Thoracic aorta (tissue), 2 donors: Measurements from ENCODE around the gene OXER1. TPM values are rescaled to one million over a fixed set of nuclear protein-coding genes. Genes with fewer than 3 reads are reported as not detected.

Experiments used
- ATAC-seq: fragments of 150-250 bp; one replicate; pipeline ENCODE4 v1.8.0; 2017; ENCODE audit warnings: low read depth; ENCODE audit not compliant: insufficient number of reproducible peaks, low FRiP score
- DNase-seq: peaks from one replicate; pipeline ENCODE4 v3.0.0-alpha.2; 2020; ENCODE audit warnings: low spot score
- H3K27ac ChIP-seq, 2 donors: fragments of 200-600 bp; sonication (generic); 1 replicate in 1 of 2; 2 replicates in 1 of 2; pipeline ENCODE4 v1.5.1; 2016; ENCODE audit warnings: mild to moderate bottlenecking in 2 of 2, moderate library complexity in 2 of 2
- H3K27me3 ChIP-seq: fragments of 200-600 bp; sonication (generic); replicated peaks from 2 replicates; pipeline ENCODE4 v1.6.0; 2016; ENCODE audit warnings: mild to moderate bottlenecking; ENCODE audit not compliant: insufficient read depth
- H3K36me3 ChIP-seq: fragments of 200-600 bp; sonication (generic); one replicate; pipeline ENCODE4 v1.5.1; 2016
- H3K4me1 ChIP-seq, 2 donors: fragments of 200-600 bp; sonication (generic); 1 replicate in 1 of 2; 2 replicates in 1 of 2; pipeline versions ENCODE4 v1.5.1 to v1.6.0; 2016; ENCODE audit warnings: low read depth in 2 of 2, mild to moderate bottlenecking in 1 of 2; ENCODE audit not compliant: control insufficient read depth in 1 of 2
- H3K4me3 ChIP-seq: fragments of 200-600 bp; sonication (generic); 2 replicates; pipeline ENCODE4 v1.5.1; 2016; ENCODE audit warnings: mild to moderate bottlenecking
- H3K9me3 ChIP-seq: fragments of 200-600 bp; sonication (generic); 2 replicates; pipeline ENCODE4 v1.5.1; 2016
- CTCF ChIP-seq: fragments of 200-600 bp; sonication (generic); IDR thresholded peaks from one replicate; pipeline ENCODE4 v1.5.1; 2019; ENCODE audit warnings: antibody characterized with exemption
- total RNA-seq, 2 donors: library from RNA; depleted of rRNA; stranded (reverse); fragments of >200 nt; gene quantifications; one replicate each; pipeline versions ENCODE4 v1.1.0 to v1.2.3, GENCODE V29; 2016

OXER1 gene
- total RNA-seq, 2 donors from 2014 or later: 4.6 to 5.8 TPM

- no peak for ATAC-seq
These were observed 45.3 kb upstream of the OXER1 start for GRCh38 chr2:42809131-42809818.

GRCh38 chr2:42808301-42808700, 44.4 kb upstream of the OXER1 start:
- no peak for TF ChIP-seq CTCF
- DNase-seq: no peak
- peaks cover 6 to 13% of the 10 kb centered on the region in 2 donors for H3K4me1 ChIP-seq
- no peaks in the 10 kb centered on the region for H3K27me3 ChIP-seq
- no peak overlapping the region for H3K4me3 ChIP-seq
- no peak overlapping the region for H3K27ac ChIP-seq
- H3K36me3 ChIP-seq: no peaks in the 10 kb centered on the region
- H3K9me3 ChIP-seq: no peaks in the 10 kb centered on the region
- ATAC-seq: no peak

More at GRCh38 chr2:42809131-42809818, 45.3 kb upstream of the OXER1 start:
- no peak for TF ChIP-seq CTCF
- H3K27me3 ChIP-seq: no peaks in the 10 kb centered on the region
- DNase-seq: no peak
- H3K4me1 ChIP-seq: peaks cover 6 to 13% of the 10 kb centered on the region in 2 donors
- no peaks in the 10 kb centered on the region for H3K9me3 ChIP-seq
- peak overlapping the region; percentile 99 for H3K27ac ChIP-seq
- H3K4me3 ChIP-seq: peak overlapping the region; percentile 81
- no peaks in the 10 kb centered on the region for H3K36me3 ChIP-seq

- Histone ChIP-seq H3K4me3 (no peak overlapping the region), H3K4me1 (peaks cover 8 to 16% of the 10 kb centered on the region in 2 donors), H3K9me3 (no peaks in the 10 kb centered on the region), H3K27me3 (no peaks in the 10 kb centered on the region), H3K27ac (no peak overlapping the region), H3K36me3 (no peaks in the 10 kb centered on the region)
- TF ChIP-seq CTCF: no peak
- ATAC-seq (no peak), DNase-seq (no peak)
These were observed 42.9 kb upstream of the OXER1 start for GRCh38 chr2:42806786-42807185.

- no peak overlapping the region for H3K4me3 ChIP-seq
- TF ChIP-seq CTCF: no peak
- no peak overlapping the region for H3K27ac ChIP-seq
- H3K27me3 ChIP-seq: no peaks in the 10 kb centered on the region
- no peaks in the 10 kb centered on the region for H3K36me3 ChIP-seq
- no peak for DNase-seq
- peaks cover 14 to 22% of the 10 kb centered on the region in 2 donors for H3K4me1 ChIP-seq
- no peaks in the 10 kb centered on the region for H3K9me3 ChIP-seq
- no peak for ATAC-seq
These were observed 41.0 kb upstream of the OXER1 start for GRCh38 chr2:42804891-42805290.

- ATAC-seq: no peak
- Histone ChIP-seq H3K4me1 (peaks cover 14 to 21% of the 10 kb centered on the region in 2 donors), H3K36me3 (no peaks in the 10 kb centered on the region), H3K27ac (no peak overlapping the region), H3K4me3 (no peak overlapping the region), H3K9me3 (no peaks in the 10 kb centered on the region), H3K27me3 (no peaks in the 10 kb centered on the region)
- no peak for DNase-seq
- TF ChIP-seq CTCF: no peak
These were observed 40.4 kb upstream of the OXER1 start for GRCh38 chr2:42804338-42804737.
